HepG2 (cell line): ENCODE results near the gene HDAC4. TPM values are rescaled to one million over a fixed set of nuclear protein-coding genes. Genes with fewer than 3 reads are reported as not detected.

Experiments used
- ARNTL ChIP-seq: sonication (generic); formaldehyde crosslinking; IDR thresholded peaks from 2 replicates; pipeline ENCODE4 v1.4.0; 2020; ENCODE audit warnings: mild to moderate bottlenecking, missing genetic modification reagents
- CEBPG ChIP-seq: IDR thresholded peaks from 2 replicates; pipeline ENCODE4 v1.6.1; 2016
- CENPX ChIP-seq: sonication (generic); formaldehyde crosslinking; IDR thresholded peaks from 2 replicates; pipeline ENCODE4 v1.9.0; 2021; ENCODE audit warnings: mild to moderate bottlenecking, missing genetic modification reagents, moderate library complexity
- DNMT3B ChIP-seq: conservative IDR thresholded peaks from 2 replicates; pipeline ENCODE4 v1.6.1; 2016; ENCODE audit warnings: missing biosample characterization, control low read depth
- EED ChIP-seq: sonication (generic); formaldehyde crosslinking; IDR thresholded peaks from 2 replicates; pipeline ENCODE4 v1.5.0; 2020; ENCODE audit warnings: mild to moderate bottlenecking, missing genetic modification reagents
- FIP1L1 ChIP-seq: fragments of 200-400 bp; formaldehyde crosslinking; IDR thresholded peaks from 2 replicates; pipeline ENCODE4 v1.6.1; 2018; ENCODE audit warnings: low read depth, mild to moderate bottlenecking, low read length, moderate library complexity, borderline replicate concordance; ENCODE audit not compliant: insufficient read depth
- GZF1 ChIP-seq: sonication (generic); formaldehyde crosslinking; IDR thresholded peaks from 2 replicates; pipeline ENCODE4 v1.5.1; 2020; ENCODE audit warnings: mild to moderate bottlenecking, missing genetic modification reagents
- JUND ChIP-seq: sonication (generic); formaldehyde crosslinking; IDR thresholded peaks from 2 replicates; pipeline ENCODE4 v1.8.0; 2022; ENCODE audit warnings: mild to moderate bottlenecking, missing genetic modification reagents
- MIXL1 ChIP-seq: IDR thresholded peaks from 2 replicates; pipeline ENCODE4 v1.6.1; 2016
- MLXIP ChIP-seq: sonication (generic); formaldehyde crosslinking; IDR thresholded peaks from 2 replicates; pipeline ENCODE4 v1.9.0; 2021; ENCODE audit warnings: missing genetic modification reagents, borderline replicate concordance
- PLRG1 ChIP-seq: fragments of 450-650 bp; conservative IDR thresholded peaks from 2 replicates; pipeline ENCODE4 v1.6.1; 2016
- RBFOX2 ChIP-seq: fragments of 200-400 bp; formaldehyde crosslinking; IDR thresholded peaks from 2 replicates; pipeline ENCODE4 v1.6.1; 2017; ENCODE audit warnings: low read depth, mild to moderate bottlenecking, low read length
- SNAPC2 ChIP-seq: sonication (generic); formaldehyde crosslinking; IDR thresholded peaks from 2 replicates; pipeline ENCODE4 v1.8.1; 2022; ENCODE audit warnings: mild to moderate bottlenecking, missing genetic modification reagents
- STAG1 ChIP-seq: sonication (generic); formaldehyde crosslinking; IDR thresholded peaks from 2 replicates; pipeline ENCODE4 v1.4.0; 2020; ENCODE audit warnings: missing genetic modification reagents
- ZBTB43 ChIP-seq: sonication (generic); formaldehyde crosslinking; conservative IDR thresholded peaks from 2 replicates; pipeline ENCODE4 v1.4.0; 2020; ENCODE audit warnings: missing genetic modification reagents
- ZNF841 ChIP-seq: sonication (generic); formaldehyde crosslinking; IDR thresholded peaks from 2 replicates; pipeline ENCODE4 v1.8.1; 2023; ENCODE audit warnings: missing genetic modification reagents, borderline replicate concordance
- polyA plus RNA-seq, 8 experiments: library from polyadenylated mRNA; depleted of rRNA in 3 of 8; stranded (reverse) in 7 of 8; unstranded in 1 of 8; fragments of >200 nt; fragmentation: Illumina TruSeq in 4 of 8; extraction: Trizol in 4 of 8; gene quantifications; 2 replicates each; pipeline versions ENCODE4 v1.2.1 to v1.2.3, GENCODE V29; 2011 to 2016; ENCODE audit warnings: low read depth in 4 of 8, missing spikeins in 1 of 8, mixed read lengths in 1 of 8; ENCODE audit not compliant: insufficient read depth in 1 of 8
- total RNA-seq, 5 experiments: library from RNA; depleted of rRNA; stranded (reverse); fragments of >200 nt; fragmentation: Illumina TruSeq; extraction: Trizol; gene quantifications; 2 replicates each; pipeline ENCODE4 v1.2.3, GENCODE V29; 2016; ENCODE audit warnings: low read depth in 1 of 5
- TF ChIP-seq, protein P1 (sequence below): sonication (generic); formaldehyde crosslinking; IDR thresholded peaks from 2 replicates; pipeline ENCODE4 v1.4.0; 2020; ENCODE audit warnings: missing genetic modification reagents
- TF ChIP-seq, protein P2 (sequence below): sonication (generic); formaldehyde crosslinking; IDR thresholded peaks from 2 replicates; pipeline ENCODE4 v1.4.0; 2020; ENCODE audit warnings: missing genetic modification reagents

The HDAC4 gene
- total and polyA plus RNA-seq, 2 of the 13 experiments (the other 11 are each of a cell fraction or from before 2014, with no cell fraction given): 10.1 to 11.5 TPM

GRCh38 chr2:239401067-239401880, 454 bp upstream of the HDAC4 start (continued):
- TF ChIP-seq ZNF841 (CRISPR knock-in tag): peak; percentile 97
- peak; percentile 86 for TF ChIP-seq SNAPC2 (CRISPR knock-in tag)
- peak; percentile 100 for TF ChIP-seq RBFOX2
- TF ChIP-seq JUND (CRISPR knock-in tag): peak; percentile 79; the same call in 1 of the 2 replicates
- TF ChIP-seq, protein P1, sequence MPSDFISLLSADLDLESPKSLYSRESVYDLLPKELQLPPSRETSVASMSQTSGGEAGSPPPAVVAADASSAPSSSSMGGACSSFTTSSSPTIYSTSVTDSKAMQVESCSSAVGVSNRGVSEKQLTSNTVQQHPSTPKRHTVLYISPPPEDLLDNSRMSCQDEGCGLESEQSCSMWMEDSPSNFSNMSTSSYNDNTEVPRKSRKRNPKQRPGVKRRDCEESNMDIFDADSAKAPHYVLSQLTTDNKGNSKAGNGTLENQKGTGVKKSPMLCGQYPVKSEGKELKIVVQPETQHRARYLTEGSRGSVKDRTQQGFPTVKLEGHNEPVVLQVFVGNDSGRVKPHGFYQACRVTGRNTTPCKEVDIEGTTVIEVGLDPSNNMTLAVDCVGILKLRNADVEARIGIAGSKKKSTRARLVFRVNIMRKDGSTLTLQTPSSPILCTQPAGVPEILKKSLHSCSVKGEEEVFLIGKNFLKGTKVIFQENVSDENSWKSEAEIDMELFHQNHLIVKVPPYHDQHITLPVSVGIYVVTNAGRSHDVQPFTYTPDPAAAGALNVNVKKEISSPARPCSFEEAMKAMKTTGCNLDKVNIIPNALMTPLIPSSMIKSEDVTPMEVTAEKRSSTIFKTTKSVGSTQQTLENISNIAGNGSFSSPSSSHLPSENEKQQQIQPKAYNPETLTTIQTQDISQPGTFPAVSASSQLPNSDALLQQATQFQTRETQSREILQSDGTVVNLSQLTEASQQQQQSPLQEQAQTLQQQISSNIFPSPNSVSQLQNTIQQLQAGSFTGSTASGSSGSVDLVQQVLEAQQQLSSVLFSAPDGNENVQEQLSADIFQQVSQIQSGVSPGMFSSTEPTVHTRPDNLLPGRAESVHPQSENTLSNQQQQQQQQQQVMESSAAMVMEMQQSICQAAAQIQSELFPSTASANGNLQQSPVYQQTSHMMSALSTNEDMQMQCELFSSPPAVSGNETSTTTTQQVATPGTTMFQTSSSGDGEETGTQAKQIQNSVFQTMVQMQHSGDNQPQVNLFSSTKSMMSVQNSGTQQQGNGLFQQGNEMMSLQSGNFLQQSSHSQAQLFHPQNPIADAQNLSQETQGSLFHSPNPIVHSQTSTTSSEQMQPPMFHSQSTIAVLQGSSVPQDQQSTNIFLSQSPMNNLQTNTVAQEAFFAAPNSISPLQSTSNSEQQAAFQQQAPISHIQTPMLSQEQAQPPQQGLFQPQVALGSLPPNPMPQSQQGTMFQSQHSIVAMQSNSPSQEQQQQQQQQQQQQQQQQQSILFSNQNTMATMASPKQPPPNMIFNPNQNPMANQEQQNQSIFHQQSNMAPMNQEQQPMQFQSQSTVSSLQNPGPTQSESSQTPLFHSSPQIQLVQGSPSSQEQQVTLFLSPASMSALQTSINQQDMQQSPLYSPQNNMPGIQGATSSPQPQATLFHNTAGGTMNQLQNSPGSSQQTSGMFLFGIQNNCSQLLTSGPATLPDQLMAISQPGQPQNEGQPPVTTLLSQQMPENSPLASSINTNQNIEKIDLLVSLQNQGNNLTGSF: peak; percentile 99
- TF ChIP-seq ARNTL (CRISPR knock-in tag): peak; percentile 98
- no peak for TF ChIP-seq CENPX (CRISPR knock-in tag)
- peak; percentile 80; the same call in 1 of the 2 replicates for TF ChIP-seq FIP1L1
- TF ChIP-seq CEBPG (CRISPR knock-in tag): peak; percentile 83
- TF ChIP-seq DNMT3B (CRISPR knock-in tag): no peak; the same call in 1 of the 2 replicates
- TF ChIP-seq GZF1 (CRISPR knock-in tag): peak; percentile 92; the same call in 1 of the 2 replicates
- TF ChIP-seq MIXL1: peak; percentile 72
- peak; percentile 95 for TF ChIP-seq ZBTB43 (CRISPR knock-in tag)
- TF ChIP-seq STAG1 (CRISPR knock-in tag): peak; percentile 21; the same call in 1 of the 2 replicates
- TF ChIP-seq, protein P2, sequence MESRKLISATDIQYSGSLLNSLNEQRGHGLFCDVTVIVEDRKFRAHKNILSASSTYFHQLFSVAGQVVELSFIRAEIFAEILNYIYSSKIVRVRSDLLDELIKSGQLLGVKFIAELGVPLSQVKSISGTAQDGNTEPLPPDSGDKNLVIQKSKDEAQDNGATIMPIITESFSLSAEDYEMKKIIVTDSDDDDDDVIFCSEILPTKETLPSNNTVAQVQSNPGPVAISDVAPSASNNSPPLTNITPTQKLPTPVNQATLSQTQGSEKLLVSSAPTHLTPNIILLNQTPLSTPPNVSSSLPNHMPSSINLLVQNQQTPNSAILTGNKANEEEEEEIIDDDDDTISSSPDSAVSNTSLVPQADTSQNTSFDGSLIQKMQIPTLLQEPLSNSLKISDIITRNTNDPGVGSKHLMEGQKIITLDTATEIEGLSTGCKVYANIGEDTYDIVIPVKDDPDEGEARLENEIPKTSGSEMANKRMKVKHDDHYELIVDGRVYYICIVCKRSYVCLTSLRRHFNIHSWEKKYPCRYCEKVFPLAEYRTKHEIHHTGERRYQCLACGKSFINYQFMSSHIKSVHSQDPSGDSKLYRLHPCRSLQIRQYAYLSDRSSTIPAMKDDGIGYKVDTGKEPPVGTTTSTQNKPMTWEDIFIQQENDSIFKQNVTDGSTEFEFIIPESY (CRISPR knock-in tag): peak; percentile 64; the same call in 1 of the 2 replicates
- peak; percentile 82; the same call in 1 of the 2 replicates for TF ChIP-seq MLXIP (CRISPR knock-in tag)
- TF ChIP-seq PLRG1: no peak
- TF ChIP-seq EED (CRISPR knock-in tag): peak; percentile 100
